ENCODE results near the gene WDR89.

The WDR89 gene

GRCh38 chr14:63673255-63673654 is 31.6 kb upstream of the WDR89 start:
- DNase-seq (ENCODE audit: low read depth in 1 of 2, low spot score in 1 of 2), result no peak
- Histone ChIP-seq H3K27ac (replicated peaks) (no peak overlapping the region), H3K4me3 (replicated peaks; ENCODE audit: insufficient read depth, low read length) (no peak overlapping the region), H3K27me3 (ENCODE audit: insufficient read depth, poor library complexity, severe bottlenecking) (no peaks in the 10 kb centered on the region)
- TF ChIP-seq POLR2AphosphoS5 (IDR thresholded peaks at IDR 0.05; ENCODE audit: low read depth) (no peak), GABPA (IDR thresholded peaks at IDR 0.05; ENCODE audit: low read depth) (no peak), CTCF (IDR thresholded peaks at IDR 0.05; ENCODE audit: insufficient read depth, low read length) (no peak), SPI1 (IDR thresholded peaks at IDR 0.05; ENCODE audit: borderline replicate concordance, low read depth) (no peak)
- TF ChIP-seq, protein P1, sequence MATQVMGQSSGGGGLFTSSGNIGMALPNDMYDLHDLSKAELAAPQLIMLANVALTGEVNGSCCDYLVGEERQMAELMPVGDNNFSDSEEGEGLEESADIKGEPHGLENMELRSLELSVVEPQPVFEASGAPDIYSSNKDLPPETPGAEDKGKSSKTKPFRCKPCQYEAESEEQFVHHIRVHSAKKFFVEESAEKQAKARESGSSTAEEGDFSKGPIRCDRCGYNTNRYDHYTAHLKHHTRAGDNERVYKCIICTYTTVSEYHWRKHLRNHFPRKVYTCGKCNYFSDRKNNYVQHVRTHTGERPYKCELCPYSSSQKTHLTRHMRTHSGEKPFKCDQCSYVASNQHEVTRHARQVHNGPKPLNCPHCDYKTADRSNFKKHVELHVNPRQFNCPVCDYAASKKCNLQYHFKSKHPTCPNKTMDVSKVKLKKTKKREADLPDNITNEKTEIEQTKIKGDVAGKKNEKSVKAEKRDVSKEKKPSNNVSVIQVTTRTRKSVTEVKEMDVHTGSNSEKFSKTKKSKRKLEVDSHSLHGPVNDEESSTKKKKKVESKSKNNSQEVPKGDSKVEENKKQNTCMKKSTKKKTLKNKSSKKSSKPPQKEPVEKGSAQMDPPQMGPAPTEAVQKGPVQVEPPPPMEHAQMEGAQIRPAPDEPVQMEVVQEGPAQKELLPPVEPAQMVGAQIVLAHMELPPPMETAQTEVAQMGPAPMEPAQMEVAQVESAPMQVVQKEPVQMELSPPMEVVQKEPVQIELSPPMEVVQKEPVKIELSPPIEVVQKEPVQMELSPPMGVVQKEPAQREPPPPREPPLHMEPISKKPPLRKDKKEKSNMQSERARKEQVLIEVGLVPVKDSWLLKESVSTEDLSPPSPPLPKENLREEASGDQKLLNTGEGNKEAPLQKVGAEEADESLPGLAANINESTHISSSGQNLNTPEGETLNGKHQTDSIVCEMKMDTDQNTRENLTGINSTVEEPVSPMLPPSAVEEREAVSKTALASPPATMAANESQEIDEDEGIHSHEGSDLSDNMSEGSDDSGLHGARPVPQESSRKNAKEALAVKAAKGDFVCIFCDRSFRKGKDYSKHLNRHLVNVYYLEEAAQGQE (IDR thresholded peaks at IDR 0.05; ENCODE audit: insufficient replicate concordance, low read depth), result no peak

GRCh38 chr14:63672417-63673180 is 30.9 kb upstream of the WDR89 start:
- no peaks in the 10 kb centered on the region for H3K27me3 ChIP-seq (ENCODE audit: insufficient read depth, poor library complexity, severe bottlenecking)
- no peak for TF ChIP-seq POLR2AphosphoS5 (IDR thresholded peaks at IDR 0.05; ENCODE audit: low read depth)
- TF ChIP-seq SPI1 (IDR thresholded peaks at IDR 0.05; ENCODE audit: borderline replicate concordance, low read depth), result no peak
- TF ChIP-seq GABPA (IDR thresholded peaks at IDR 0.05; ENCODE audit: low read depth), result no peak
- TF ChIP-seq CTCF (IDR thresholded peaks at IDR 0.05; ENCODE audit: insufficient read depth, low read length), result no peak
- TF ChIP-seq, protein P1 (IDR thresholded peaks at IDR 0.05; ENCODE audit: insufficient replicate concordance, low read depth), result no peak
- no peak overlapping the region for H3K4me3 ChIP-seq (replicated peaks; ENCODE audit: insufficient read depth, low read length)
- no peak for DNase-seq (ENCODE audit: low read depth in 1 of 2, low spot score in 1 of 2)
- H3K27ac ChIP-seq (replicated peaks), result no peak overlapping the region

DNA sequence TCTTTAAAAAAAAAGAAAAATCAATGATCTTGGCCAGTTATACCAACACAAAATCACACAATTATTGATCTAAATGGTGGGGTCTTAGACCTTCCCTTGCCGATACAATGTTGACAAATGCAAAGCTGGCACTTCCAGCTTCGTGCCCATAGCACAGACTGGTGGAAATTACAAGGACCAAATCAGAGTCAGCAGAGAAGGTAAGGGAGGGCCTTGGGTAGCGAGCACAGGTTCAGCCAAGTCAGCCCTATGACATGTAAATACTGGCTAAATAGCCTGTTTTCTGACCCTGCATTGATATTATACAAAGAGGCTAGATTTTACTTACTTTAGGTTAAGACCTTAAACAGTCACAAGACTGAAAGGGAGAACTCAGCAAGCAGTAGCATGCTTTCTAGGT is 30.3 kb upstream of the WDR89 start:
- H3K27me3 ChIP-seq (ENCODE audit: insufficient read depth, poor library complexity, severe bottlenecking), result no peaks in the 10 kb centered on the region
- TF ChIP-seq CTCF (IDR thresholded peaks at IDR 0.05; ENCODE audit: insufficient read depth, low read length) (no peak), GABPA (IDR thresholded peaks at IDR 0.05; ENCODE audit: low read depth) (no peak), SPI1 (IDR thresholded peaks at IDR 0.05; ENCODE audit: borderline replicate concordance, low read depth) (no peak), POLR2AphosphoS5 (IDR thresholded peaks at IDR 0.05; ENCODE audit: low read depth) (no peak)
- TF ChIP-seq, protein P1 (IDR thresholded peaks at IDR 0.05; ENCODE audit: insufficient replicate concordance, low read depth), result no peak
- no peak overlapping the region for H3K27ac ChIP-seq (replicated peaks)
- H3K4me3 ChIP-seq (replicated peaks; ENCODE audit: insufficient read depth, low read length), result no peak overlapping the region
- no peak for DNase-seq (ENCODE audit: low read depth in 1 of 2, low spot score in 1 of 2)
